Caco-2 (cell line): ENCODE measurements around the gene RBKS. TPM values are rescaled to one million over a fixed set of nuclear protein-coding genes. Genes with fewer than 3 reads are reported as not detected.

Experiments used
- BruUV-seq: library from RNA; stranded (reverse); fragments of 400-500 nt; replicated peaks from 2 replicates; lab custom pipeline; 2021; lab: Mats Ljungman, UMichigan
- CTCF ChIA-PET: fragments of 300-600 bp; sonication (Branson Sonifier 250); formaldehyde crosslinking; loops from one replicate; lab custom pipeline; 2022; ENCODE audit warnings: antibody characterized with exemption; lab: Charles Lee
- POLR2A ChIA-PET: fragments of 300-600 bp; sonication (Branson Sonifier 250); formaldehyde crosslinking; loops from one replicate; lab custom pipeline; 2022; ENCODE audit warnings: antibody characterized with exemption; lab: Charles Lee
- DNase-seq, 2 experiments: peaks; one replicate each; pipeline versions ENCODE4 v3.0.0 to v3.0.0-alpha.2; 2020 to 2022
- H3K27me3 ChIP-seq: replicated peaks from 2 replicates; pipeline ENCODE4 v1.6.0; 2011; ENCODE audit warnings: low read length; ENCODE audit not compliant: control insufficient read depth, insufficient read depth
- H3K36me3 ChIP-seq: 2 replicates; pipeline ENCODE4 v1.5.1; 2011; ENCODE audit warnings: low read length; ENCODE audit not compliant: control insufficient read depth, insufficient read depth
- H3K4me1 ChIP-seq: fragments of 250-450 bp; sonication (Bioruptor Pico); 2 replicates; pipeline ENCODE4 v1.5.1; 2020; ENCODE audit warnings: mild to moderate bottlenecking
- H3K4me3 ChIP-seq: 2 replicates; pipeline ENCODE4 v1.5.1; 2011; ENCODE audit warnings: low read depth, mild to moderate bottlenecking, control low read depth, low read length
- H3K9me3 ChIP-seq: fragments of 250-450 bp; sonication (Bioruptor Pico); 2 replicates; pipeline ENCODE4 v1.5.1; 2020; ENCODE audit warnings: mild to moderate bottlenecking, moderate library complexity
- H3K27ac Mint-ChIP-seq: one replicate; pipeline ENCODE4 v1.8.0; 2022; ENCODE audit warnings: mixed read lengths; ENCODE audit not compliant: unreplicated experiment
- H3K27me3 Mint-ChIP-seq: one replicate; pipeline ENCODE4 v1.8.0; 2022; ENCODE audit warnings: mixed read lengths; ENCODE audit not compliant: insufficient read depth, unreplicated experiment
- H3K36me3 Mint-ChIP-seq: one replicate; pipeline ENCODE4 v1.8.0; 2022; ENCODE audit warnings: mild to moderate bottlenecking, mixed read lengths; ENCODE audit not compliant: insufficient read depth, unreplicated experiment
- H3K4me1 Mint-ChIP-seq: one replicate; pipeline ENCODE4 v1.8.0; 2022; ENCODE audit warnings: low read depth, mixed read lengths; ENCODE audit not compliant: unreplicated experiment
- H3K4me3 Mint-ChIP-seq: one replicate; pipeline ENCODE4 v1.8.0; 2022; ENCODE audit warnings: mild to moderate bottlenecking, moderate library complexity, mixed read lengths; ENCODE audit not compliant: unreplicated experiment
- H3K9me3 Mint-ChIP-seq: one replicate; pipeline ENCODE4 v1.8.0; 2022; ENCODE audit warnings: mixed read lengths; ENCODE audit not compliant: unreplicated experiment
- CTCF ChIP-seq, 2 experiments: fragments of 200-600 bp in 1 of 2; IDR thresholded peaks; 1 replicate in 1 of 2; 2 replicates in 1 of 2; pipeline versions ENCODE4 v1.5.1 to v1.8.0; 2011 to 2022; ENCODE audit warnings: antibody characterized with exemption in 1 of 2, control low read depth in 1 of 2, inconsistent platforms in 1 of 2, low read depth in 1 of 2, low read length in 1 of 2, mild to moderate bottlenecking in 1 of 2, moderate library complexity in 1 of 2; ENCODE audit not compliant: insufficient read depth in 1 of 2, severe bottlenecking in 1 of 2, unreplicated experiment in 1 of 2
- intact Hi-C: fragments of 100-400 bp; cut with micrococcal nuclease; formaldehyde crosslinking; loops from one replicate; pipeline ENCODE4 v1.10.0; 2022; ENCODE audit not compliant: unreplicated experiment
- total RNA-seq: library from RNA; stranded (reverse); gene quantifications from 2 replicates; pipeline ENCODE4 v1.2.3, GENCODE V29; 2022

Gene RBKS
- total RNA-seq, 1 experiment from 2014 or later: 7.4 TPM

- no peak for DNase-seq
- H3K9me3 ChIP-seq: no peaks in the 10 kb centered on the region
- no peak for TF ChIP-seq CTCF (IDR thresholded peaks at IDR 0.05; ENCODE audit: insufficient read depth in 1 of 2, low read depth in 1 of 2, low read length in 1 of 2, severe bottlenecking in 1 of 2, unreplicated experiment in 1 of 2)
- BruUV-seq: no TSS peak
- no peaks in the 10 kb centered on the region for H3K36me3 Mint-ChIP-seq
- no peaks in the 10 kb centered on the region; the same call in 1 of the 2 replicates for H3K36me3 ChIP-seq
- peaks cover 20% of the 10 kb centered on the region for H3K4me1 ChIP-seq
- H3K4me3 ChIP-seq: no peak overlapping the region
- H3K27ac Mint-ChIP-seq: no peak overlapping the region
- H3K9me3 Mint-ChIP-seq: no peaks in the 10 kb centered on the region
- H3K27me3 ChIP-seq: no peaks in the 10 kb centered on the region
- POLR2A ChIA-PET: no interaction called here
- H3K27me3 Mint-ChIP-seq: no peaks in the 10 kb centered on the region
- peaks cover 9% of the 10 kb centered on the region for H3K4me1 Mint-ChIP-seq
- intact Hi-C loops: no loop called here
- CTCF ChIA-PET: no interaction called here
- H3K4me3 Mint-ChIP-seq: no peak overlapping the region
Observed at GRCh38 chr2:27922842-27923241, 32.7 kb upstream of the RBKS start.

- Mint-ChIP-seq H3K27me3 (no peaks in the 10 kb centered on the region), H3K4me3 (no peak overlapping the region), H3K9me3 (no peaks in the 10 kb centered on the region), H3K36me3 (no peaks in the 10 kb centered on the region), H3K4me1 (peaks cover 9% of the 10 kb centered on the region), H3K27ac (no peak overlapping the region)
- TF ChIP-seq CTCF (IDR thresholded peaks at IDR 0.05; ENCODE audit: insufficient read depth in 1 of 2, low read depth in 1 of 2, low read length in 1 of 2, severe bottlenecking in 1 of 2, unreplicated experiment in 1 of 2): no peak
- ChIA-PET CTCF (no interaction called here), POLR2A (no interaction called here)
- no peaks in the 10 kb centered on the region for H3K27me3 ChIP-seq
- BruUV-seq: no TSS peak
- DNase-seq: no peak
- H3K9me3 ChIP-seq: no peaks in the 10 kb centered on the region
- H3K4me1 ChIP-seq: peaks cover 20% of the 10 kb centered on the region
- intact Hi-C loops: no loop called here
- no peaks in the 10 kb centered on the region; the same call in 1 of the 2 replicates for H3K36me3 ChIP-seq
- no peak overlapping the region for H3K4me3 ChIP-seq
Observed at GRCh38 chr2:27921880-27922547, 31.8 kb upstream of the RBKS start.

GRCh38 chr2:27921424-27921823 is 31.2 kb upstream of the RBKS start:
- Histone ChIP-seq H3K36me3 (no peaks in the 10 kb centered on the region; the same call in 1 of the 2 replicates), H3K9me3 (no peaks in the 10 kb centered on the region), H3K4me3 (no peak overlapping the region), H3K27me3 (no peaks in the 10 kb centered on the region), H3K4me1 (peaks cover 25% of the 10 kb centered on the region)
- CTCF ChIA-PET: no interaction called here
- Mint-ChIP-seq H3K4me3 (no peak overlapping the region), H3K9me3 (no peaks in the 10 kb centered on the region), H3K27ac (no peak overlapping the region), H3K36me3 (no peaks in the 10 kb centered on the region), H3K27me3 (no peaks in the 10 kb centered on the region), H3K4me1 (peaks cover 6% of the 10 kb centered on the region)
- no peak for TF ChIP-seq CTCF (IDR thresholded peaks at IDR 0.05; ENCODE audit: insufficient read depth in 1 of 2, low read depth in 1 of 2, low read length in 1 of 2, severe bottlenecking in 1 of 2, unreplicated experiment in 1 of 2)
- no peak for DNase-seq
- POLR2A ChIA-PET: no interaction called here
- no TSS peak for BruUV-seq
- intact Hi-C loops: no loop called here
